Activated CD8-positive, alpha-beta memory T cell treated with anti-CD3 and anti-CD28 coated beads for 36 hours (primary cell): Measurements from ENCODE around the gene OR2Z1. TPM values are rescaled to one million over a fixed set of nuclear protein-coding genes. Genes with fewer than 3 reads are reported as not detected.

Experiments
- CTCF ChIA-PET: fragments of 350-600 bp; sonication (Branson Sonifier 250); formaldehyde crosslinking; loops from one replicate; lab custom pipeline; 2021; ENCODE audit warnings: antibody characterized with exemption; lab: Charles Lee
- POLR2A ChIA-PET: fragments of 350-600 bp; sonication (Branson Sonifier 250); formaldehyde crosslinking; loops from one replicate; lab custom pipeline; 2021; ENCODE audit warnings: antibody characterized with exemption; lab: Charles Lee
- total RNA-seq, 2 experiments: library from RNA; stranded (reverse); gene quantifications; one replicate each; pipeline ENCODE4 v1.2.3, GENCODE V29; 2021

Gene OR2Z1, protein sequence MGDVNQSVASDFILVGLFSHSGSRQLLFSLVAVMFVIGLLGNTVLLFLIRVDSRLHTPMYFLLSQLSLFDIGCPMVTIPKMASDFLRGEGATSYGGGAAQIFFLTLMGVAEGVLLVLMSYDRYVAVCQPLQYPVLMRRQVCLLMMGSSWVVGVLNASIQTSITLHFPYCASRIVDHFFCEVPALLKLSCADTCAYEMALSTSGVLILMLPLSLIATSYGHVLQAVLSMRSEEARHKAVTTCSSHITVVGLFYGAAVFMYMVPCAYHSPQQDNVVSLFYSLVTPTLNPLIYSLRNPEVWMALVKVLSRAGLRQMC
- not detected for total RNA-seq

DNA sequence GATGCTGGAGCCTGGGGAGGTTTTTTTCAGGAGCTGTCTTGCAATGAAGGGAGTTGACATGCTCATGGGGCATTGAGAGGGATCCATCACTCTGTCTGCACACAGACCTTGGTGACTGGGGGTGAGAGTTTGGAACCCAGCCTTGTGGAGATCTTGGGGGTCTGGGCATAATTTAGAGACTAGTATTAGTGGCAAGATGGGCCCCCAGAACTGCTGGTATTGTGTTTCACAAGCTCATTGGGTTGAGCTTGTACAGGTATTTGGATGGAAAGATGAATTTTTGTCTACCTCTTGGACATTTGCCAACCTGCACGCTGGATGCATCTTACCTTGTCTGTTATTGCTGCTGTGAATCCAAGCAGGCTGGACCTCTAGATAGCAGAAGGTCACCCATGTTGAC is at the start of gene OR2Z1:
OR2Z1 (plus strand) TSS at position 301 of the 400 bp plus-strand sequence. CDS start 9,395 bp downstream, outside the sequence.
- ChIA-PET CTCF (interaction anchor here (0.6 kb wide), 3 partner anchors 20 to 140 kb away, joined by 3 to 5 read pairs (median 4); no protein-coding TSS in a partner anchor), POLR2A (no interaction called here)

DNA sequence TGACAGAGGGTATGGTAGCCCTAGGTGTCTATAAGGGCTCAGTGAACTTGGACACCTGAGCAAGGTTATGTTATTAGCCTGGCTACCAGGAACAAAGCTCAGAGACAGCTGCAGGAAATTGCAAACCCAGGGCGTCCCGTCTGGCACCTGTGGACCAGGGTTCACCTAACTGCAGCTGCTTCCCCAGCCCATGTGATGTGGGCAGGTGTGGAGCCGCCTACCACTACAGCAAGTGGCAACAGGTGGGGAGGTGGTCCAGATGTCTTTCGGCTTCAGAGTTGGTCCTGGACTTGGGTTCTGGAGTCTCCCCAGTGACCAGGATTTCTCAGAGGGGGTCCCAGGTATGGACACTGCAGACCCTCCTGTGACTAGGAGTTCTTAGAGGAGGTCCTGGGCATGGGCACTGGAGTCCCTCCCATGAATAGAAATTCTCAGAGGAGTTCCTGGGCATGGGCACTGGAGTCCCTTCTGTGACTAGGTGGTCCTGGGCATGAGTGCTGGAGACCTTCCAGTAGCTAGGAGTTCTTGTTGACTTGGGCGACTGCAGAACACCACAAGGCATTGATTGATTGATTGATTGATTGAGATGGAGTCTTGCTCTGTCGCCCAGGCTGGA is 48.0 kb upstream of the OR2Z1 start:
- POLR2A ChIA-PET, result no interaction called here
- CTCF ChIA-PET, result no interaction called here

DNA sequence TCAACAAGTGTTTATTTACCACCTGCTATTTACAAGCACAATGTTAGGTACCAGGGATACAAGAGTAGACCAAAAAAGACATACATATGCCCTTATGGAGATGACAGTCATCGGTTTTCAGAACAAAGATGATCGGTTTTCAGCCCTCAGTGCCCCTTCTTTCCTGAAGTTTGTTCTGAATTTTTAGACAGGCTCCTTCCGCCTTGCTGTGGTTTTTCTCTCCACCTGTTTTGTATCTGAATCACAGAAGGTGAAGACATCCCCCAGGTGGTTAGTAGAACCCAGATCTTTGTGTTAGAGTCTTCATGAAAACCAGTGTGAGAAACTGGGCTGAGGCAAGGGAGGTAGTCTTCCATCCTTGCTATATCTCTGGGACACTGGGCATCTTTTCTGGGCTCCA is 46.4 kb upstream of the OR2Z1 start:
- POLR2A ChIA-PET, result no interaction called here
- CTCF ChIA-PET, result no interaction called here

DNA sequence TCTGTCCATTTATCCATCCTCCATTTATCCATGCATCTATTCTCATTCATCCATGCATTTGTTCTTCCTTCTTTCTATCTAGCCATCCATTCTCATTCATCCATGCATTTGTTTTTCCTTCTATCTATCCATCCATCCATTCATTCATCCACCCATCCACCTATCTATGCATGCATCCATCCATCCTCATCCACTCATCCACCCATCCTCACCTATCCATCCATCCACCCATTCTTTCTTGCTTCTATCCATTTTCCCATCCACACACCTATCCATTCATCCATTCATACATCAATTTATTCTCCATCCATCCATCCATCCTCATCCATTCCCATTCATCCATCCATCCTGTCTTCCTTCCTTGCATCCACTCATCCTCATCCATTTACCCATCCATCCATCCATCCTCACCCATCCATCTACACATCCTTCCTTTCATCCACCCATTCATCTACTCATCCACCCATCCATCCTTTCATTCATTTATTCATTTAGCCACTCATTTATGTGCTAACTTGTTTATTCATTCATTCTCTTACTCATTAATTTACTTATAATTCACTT is 43.1 kb upstream of the OR2Z1 start:
- CTCF ChIA-PET, result no interaction called here

DNA sequence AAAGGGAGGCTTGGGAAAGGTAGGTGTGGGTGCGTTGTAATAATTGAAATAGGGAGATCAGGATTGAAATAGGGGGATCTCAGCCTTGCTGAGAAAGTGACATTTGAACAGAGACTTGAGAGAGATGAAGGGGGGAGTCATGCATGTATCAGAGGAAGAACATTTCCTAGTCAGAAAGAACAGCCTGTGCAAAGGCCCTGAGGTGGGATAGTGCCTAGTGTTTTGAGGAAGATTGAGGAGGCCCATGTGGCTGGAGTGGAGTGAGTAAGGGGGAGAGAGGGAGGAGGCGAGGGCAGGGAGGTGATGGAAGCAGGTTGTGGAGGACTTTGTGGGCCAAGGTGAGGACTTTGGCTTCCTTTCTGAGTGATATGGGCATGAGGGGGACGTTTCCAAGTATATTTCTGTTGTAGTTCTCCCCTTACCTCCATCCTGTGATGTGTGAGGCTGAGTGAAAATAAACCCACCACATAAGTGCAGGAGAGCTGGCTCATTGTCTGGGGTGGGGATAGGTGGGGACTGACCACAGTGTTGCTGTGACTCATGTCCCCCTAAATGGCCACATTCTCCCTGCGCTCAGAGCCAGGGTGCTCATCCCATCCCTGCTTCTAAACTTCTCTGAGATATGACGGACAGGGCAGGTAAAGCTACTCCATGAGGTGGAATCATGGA is 40.6 kb upstream of the OR2Z1 start:
- ChIA-PET POLR2A (interaction anchor here (0.6 kb wide), 1 partner anchor 24 kb away, joined by 3 read pairs; no protein-coding TSS in a partner anchor), CTCF (interaction anchor here (0.6 to 1.6 kb wide), 4 partner anchors 13 to 253 kb away, joined by 3 to 4 read pairs (median 4); no protein-coding TSS in a partner anchor)

More for the DNA sequence above, 43.1 kb upstream of the OR2Z1 start:
- POLR2A ChIA-PET, result no interaction called here

DNA sequence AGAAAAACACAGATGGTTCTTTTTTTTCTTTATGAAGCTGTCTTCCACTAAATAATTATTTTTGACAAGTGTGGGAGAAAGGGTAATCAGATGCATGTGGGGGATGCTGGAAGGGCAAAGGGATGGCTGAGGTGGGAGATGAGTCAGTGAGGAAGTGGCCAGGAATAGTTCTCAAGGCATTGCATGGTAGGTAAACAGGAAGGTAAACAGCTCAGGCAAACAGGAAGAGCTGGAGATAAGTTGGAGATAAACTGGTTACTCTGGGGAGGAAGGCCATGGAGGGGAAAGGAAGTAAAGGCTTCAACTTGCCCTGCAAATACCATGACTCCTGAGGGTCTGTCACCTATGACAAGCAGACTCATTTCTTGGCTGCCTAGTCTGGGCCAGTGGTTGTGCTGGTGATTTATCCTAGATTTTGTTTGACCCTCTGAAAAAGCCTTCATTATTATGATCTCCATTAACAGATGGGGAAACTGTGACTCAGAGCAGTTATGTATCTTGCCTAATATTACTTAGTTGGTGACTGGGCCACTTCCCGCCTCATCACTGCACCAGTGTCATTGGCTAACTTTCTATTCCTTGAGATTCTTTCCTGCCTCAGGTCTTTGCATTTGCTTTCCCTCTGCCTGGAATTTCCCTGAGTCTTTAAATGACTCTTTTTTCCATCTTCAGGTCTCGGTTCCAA is 39.9 kb upstream of the OR2Z1 start:
- ChIA-PET POLR2A (interaction anchor here (0.6 kb wide), 1 partner anchor 23 kb away, joined by 3 read pairs; no protein-coding TSS in a partner anchor), CTCF (interaction anchor here (0.6 to 1.6 kb wide), 3 partner anchors 12 to 254 kb away, joined by 3 to 4 read pairs (median 3); no protein-coding TSS in a partner anchor)

DNA sequence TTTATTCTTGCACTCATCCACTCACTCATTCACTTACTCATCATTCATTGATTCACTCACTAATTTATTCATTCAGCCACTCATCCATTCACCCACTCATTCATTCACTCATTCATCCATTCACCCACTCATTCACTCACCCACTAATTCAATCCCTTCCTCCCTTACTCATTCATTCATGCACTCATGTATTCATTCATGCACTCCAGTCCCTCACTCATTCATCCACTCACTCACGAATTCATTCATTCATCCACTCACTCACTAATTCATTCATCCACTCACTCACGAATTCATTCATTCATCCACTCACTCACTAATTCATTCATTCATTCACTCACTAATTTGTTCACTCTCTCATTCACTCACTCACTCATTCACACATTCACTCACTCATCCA is 39.0 kb upstream of the OR2Z1 start:
- ChIA-PET POLR2A (no interaction called here), CTCF (interaction anchor here (1.6 kb wide), 1 partner anchor 27 kb away, joined by 4 read pairs; no protein-coding TSS in a partner anchor)

DNA sequence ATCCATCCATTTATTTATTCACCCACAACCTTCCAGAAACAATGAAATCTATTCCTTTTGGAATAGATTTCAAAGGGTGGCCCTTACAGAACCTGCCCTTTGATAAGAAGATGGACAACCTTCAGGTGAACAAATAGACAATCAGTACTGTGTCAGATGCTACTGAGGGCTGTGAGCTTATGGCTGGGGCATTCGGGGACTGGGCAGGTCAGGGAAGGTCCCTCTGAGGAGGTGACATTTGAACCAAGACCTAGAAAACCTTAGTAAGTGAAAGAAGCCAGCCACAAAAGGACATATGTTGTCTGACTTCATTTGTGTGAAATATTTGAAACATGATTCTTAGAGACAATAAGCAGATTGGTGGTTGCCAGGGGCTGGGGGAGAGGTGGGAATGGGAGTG is 38.5 kb upstream of the OR2Z1 start:
- CTCF ChIA-PET, result no interaction called here
- POLR2A ChIA-PET, result no interaction called here

DNA sequence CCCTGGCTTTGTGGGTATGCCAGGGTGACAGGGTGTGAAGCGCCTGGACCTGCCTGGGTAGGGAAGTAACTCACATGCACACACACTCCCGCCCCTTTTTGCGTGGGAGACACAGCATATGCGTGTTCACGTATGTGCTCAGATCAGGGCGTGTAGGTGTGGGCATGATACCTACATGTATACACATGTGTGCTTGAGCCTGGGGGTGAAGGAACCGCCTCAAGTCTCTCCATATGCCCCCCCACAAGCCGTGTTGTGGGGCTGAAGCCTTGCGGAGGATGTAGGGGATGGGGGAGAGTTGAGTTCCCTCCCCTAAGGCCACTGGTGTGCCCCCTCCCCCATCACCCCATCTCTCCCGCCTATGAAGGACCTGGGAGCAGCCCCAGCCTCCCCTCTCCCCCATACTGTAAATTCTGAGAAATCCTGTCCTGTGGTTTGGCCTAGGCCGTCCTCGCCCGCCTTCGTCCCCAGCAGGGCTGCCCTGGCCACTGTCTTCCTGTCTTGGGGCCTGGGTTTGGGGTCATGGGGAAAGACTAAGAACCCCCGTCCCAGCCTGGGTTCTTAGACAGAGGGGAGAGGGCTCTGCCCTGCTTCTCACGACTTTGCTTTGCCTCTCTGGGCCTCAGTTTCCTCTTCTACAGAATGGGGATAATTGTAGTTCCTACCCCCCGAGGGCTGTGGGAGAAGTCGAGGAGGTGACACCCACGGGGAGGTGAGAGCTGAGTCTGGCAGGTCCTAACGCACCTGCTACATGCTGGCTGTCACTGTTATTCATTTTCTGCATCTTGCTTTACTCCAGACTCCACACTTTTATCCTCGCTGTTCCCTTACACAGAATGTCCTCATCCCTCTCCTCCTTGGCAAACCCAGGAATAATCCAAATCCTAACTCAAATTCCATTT is 37.2 kb upstream of the OR2Z1 start:
- ChIA-PET CTCF (no interaction called here), POLR2A (no interaction called here)

DNA sequence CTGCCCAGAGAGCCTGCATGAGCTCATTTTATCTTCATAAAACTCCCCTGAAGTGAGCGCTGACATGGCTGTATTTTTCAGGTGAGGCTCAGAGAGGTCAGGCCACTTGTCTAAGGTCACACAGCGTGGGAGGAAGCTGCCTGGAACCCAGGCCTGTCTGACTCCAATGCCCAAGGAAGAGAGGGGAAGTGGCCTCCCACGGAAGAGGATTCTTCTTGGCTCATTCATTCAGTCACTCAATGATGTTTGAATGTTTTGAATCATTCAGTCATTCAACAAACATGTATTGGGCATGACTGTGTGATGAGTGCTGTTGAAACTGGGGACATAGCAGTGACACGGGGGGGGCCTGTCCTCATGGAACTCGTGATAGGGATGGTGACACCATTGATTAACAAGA is 34.9 kb upstream of the OR2Z1 start:
- CTCF ChIA-PET, result interaction anchor here (0.6 kb wide), 1 partner anchor 1263 kb away, joined by 5 read pairs; no protein-coding TSS in a partner anchor
- POLR2A ChIA-PET, result no interaction called here

DNA sequence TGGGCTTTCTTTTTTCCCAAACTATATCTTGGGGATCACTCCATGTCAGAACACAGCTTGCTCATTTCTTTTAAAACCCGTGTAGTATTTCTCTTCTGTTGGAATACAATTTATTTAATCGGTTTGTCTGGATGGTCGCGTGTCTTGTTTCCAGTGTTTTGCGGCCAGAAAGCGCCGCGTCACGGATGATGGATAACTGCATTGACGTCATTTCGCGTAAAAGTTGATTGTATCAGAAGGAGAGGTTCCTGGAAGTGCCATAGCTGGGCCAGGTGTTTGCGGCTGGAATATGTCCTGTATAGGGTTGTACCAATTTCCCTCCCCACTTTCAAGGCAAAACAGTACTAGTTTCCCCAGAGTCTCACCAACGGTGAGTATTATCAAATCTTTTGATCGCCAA is 32.5 kb upstream of the OR2Z1 start:
- POLR2A ChIA-PET, result interaction anchor here (0.7 kb wide), 1 partner anchor 370 kb away, joined by 3 read pairs; no protein-coding TSS in a partner anchor
- CTCF ChIA-PET, result interaction anchor here (1.2 kb wide), 1 partner anchor 34 kb away, joined by 6 read pairs; no protein-coding TSS in a partner anchor

DNA sequence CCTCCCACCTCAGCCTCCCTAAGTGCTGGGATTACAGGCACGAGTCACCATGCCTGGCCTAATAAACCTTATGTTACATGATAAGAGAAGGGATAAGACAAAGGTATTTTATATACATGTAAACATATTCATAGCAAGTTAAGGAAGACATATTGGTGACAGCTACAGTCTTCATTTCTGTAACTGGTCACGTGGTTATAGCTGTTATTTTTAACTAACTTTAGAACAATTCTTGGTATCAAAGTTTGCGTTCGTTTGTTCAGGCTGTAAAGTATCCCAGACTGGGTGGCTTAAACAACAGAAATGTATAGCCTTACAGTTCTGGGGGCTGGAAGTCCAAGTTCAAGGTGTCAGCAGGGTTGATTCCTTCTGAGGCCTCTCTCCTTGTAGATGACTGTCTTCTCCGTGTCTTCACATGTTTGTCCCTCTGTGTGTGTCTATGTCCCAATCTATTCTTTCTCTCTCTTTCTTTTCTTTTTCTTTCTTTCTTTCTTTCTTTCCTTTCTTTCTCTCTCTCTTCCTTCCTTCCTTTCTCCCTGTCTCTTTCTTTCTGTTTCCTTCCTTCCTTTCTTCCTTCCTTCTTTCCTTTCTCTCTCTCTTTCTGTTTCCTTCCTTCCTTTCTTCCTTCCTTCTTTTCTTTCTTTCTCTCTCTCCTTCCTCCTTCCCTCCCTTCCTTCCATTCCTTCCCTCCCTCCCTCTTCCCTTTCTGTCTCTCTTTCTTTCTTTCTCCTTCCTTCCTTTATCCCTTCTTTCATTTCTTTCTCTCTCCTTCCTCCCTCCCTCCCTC is 30.5 kb upstream of the OR2Z1 start:
- POLR2A ChIA-PET, result no interaction called here
- CTCF ChIA-PET, result interaction anchor here (4.7 kb wide), 1 partner anchor 35 kb away, joined by 57 read pairs; no protein-coding TSS in a partner anchor

DNA sequence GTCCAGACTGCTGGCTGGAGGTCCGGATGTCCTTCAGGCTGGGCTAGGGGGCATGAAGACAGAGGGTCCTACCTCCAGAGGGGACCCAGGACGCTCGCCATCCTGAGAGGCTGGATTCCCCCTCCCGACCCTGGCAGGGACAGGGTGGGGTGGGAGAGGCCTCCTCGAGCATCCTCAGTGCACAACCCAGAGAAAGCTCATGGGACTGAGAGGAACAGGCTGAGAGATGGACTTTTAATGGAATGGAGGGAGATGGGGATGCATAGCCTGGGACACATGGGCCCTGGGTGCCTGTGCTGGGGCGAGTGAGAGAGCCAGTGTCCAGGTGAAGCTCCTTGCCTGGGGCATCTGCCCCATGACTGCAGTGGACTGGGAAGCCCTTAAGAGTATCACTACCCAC is 25.9 kb upstream of the OR2Z1 start:
- ChIA-PET POLR2A (no interaction called here), CTCF (interaction anchor here (4.7 kb wide), 1 partner anchor 40 kb away, joined by 57 read pairs; no protein-coding TSS in a partner anchor)

DNA sequence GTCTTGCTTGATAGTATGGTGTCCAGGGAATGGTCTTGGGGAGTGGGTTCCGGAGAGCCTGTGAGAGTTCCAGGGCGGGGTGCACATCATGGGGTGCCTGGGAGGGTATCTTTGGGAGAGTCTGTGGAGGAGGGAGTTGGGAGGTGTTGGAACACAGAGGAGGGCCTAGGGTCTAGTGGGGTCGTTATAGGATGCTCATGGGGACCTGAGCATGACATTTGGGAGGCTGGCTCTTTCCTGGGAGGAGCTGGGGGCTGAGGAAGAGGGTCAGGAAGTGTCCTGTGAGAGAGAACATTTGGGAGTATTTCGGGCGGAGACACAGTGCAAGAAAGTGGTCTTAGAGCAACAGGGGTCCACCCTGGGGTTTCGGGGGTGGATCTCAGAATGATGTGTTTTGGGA is 25.5 kb upstream of the OR2Z1 start:
- ChIA-PET POLR2A (no interaction called here), CTCF (interaction anchor here (4.7 kb wide), 1 partner anchor 40 kb away, joined by 57 read pairs; no protein-coding TSS in a partner anchor)

DNA sequence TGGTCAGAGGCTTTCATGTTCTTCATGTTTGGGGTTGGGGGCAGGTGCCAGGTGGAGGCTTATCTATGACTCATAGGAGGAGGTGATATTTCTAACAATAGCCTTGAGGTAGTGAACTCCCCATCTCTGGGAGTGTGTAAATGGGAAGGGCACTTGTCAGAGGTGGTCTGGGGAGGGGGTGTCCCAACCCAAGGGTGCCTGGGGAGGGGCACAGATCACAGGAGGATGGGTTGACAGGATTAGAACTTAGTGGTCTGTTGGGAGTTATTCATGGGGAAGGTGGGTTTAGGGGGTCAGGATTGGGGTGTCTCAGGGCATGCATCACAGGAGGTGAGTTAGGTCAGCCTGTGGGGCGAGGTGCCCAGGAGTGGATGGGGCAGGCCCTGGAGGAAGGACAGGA is 24.4 kb upstream of the OR2Z1 start:
- POLR2A ChIA-PET, result no interaction called here
- CTCF ChIA-PET, result interaction anchor here (0.6 to 0.9 kb wide), 2 partner anchors 42 to 49 kb away, joined by 3 read pairs; no protein-coding TSS in a partner anchor

DNA sequence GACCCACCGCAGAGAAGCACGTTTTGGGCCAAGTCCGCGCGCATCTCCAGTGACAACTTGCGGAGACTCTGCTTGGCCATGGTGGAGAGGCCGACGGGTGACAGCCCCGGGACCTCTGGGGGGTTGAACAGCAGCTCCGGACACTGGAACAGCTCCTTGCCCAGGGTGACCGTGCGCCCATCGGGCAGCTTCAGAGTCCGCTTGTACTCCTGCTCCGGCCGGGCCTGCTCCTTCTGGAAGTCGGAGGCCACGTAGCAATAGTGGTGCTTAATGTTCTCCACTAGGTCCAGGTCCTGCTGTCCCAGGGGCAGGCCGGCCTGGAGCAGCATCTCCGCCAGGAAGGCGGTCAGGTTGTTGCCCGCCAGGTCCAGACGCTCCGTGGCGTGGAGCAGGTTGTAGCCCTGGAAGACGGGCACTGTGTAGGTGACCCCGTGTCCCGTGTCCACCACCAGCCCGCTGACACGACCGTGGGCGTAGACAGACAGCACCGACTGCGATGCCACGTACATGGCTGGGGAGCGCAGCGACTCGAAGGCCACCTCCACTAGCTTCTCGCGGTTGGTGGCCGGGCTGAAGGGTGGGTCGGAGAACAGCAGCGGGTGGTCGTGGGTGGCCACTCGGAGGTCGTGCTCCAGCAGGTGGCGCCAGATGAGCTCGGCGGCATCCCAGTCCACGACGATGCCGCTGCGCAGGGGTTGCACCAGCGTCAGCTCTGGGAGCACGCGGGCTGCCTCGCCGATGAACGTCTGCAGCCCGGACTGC is 23.6 kb upstream of the OR2Z1 start:
- ChIA-PET CTCF (interaction anchor here (0.6 to 0.9 kb wide), 3 partner anchors 43 to 364 kb away, joined by 3 read pairs; no protein-coding TSS in a partner anchor), POLR2A (no interaction called here)
